Activated T-helper 1 cell treated with anti-CD3 and anti-CD28 coated beads, Interleukin-12 subunit alpha, Interleukin-12 subunit beta, Interleukin-2, Interleukin-4 antibody, amounts not matched to agents 30 ng/mL and 10 ng/mL and 1 ng/mL, durations not matched to agents 14 hours and 24 hours and 36 hours (primary cell): ENCODE measurements around the gene DDX1. TPM values are rescaled to one million over a fixed set of nuclear protein-coding genes. Genes with fewer than 3 reads are reported as not detected.
"Not testable (repeated sequence)": the region's sequence is repeated elsewhere in the genome, so short reads cannot be mapped to it uniquely, and the experiment has no call there.

ENCODE experiments used
- DNase-seq: peaks from one replicate; pipeline ENCODE4 v3.0.0; 2021; ENCODE audit warnings: low spot score
- H3K27ac Mint-ChIP-seq: one replicate; pipeline ENCODE4 v1.8.0; 2021; ENCODE audit warnings: mild to moderate bottlenecking, mixed read lengths
- H3K27me3 Mint-ChIP-seq: one replicate; pipeline ENCODE4 v1.8.0; 2022; ENCODE audit warnings: mild to moderate bottlenecking, moderate library complexity, mixed read lengths; ENCODE audit not compliant: insufficient read depth
- H3K36me3 Mint-ChIP-seq: one replicate; pipeline ENCODE4 v1.8.0; 2021; ENCODE audit warnings: low read depth, mixed read lengths
- H3K4me1 Mint-ChIP-seq: one replicate; pipeline ENCODE4 v1.8.0; 2021; ENCODE audit warnings: low read depth, mixed read lengths
- H3K4me3 Mint-ChIP-seq: one replicate; pipeline ENCODE4 v1.8.0; 2021; ENCODE audit warnings: mild to moderate bottlenecking, moderate library complexity, mixed read lengths
- H3K9me3 Mint-ChIP-seq: one replicate; pipeline ENCODE4 v1.8.0; 2021; ENCODE audit warnings: mixed read lengths
- intact Hi-C: fragments of 100-400 bp; cut with micrococcal nuclease; formaldehyde crosslinking; loops from one replicate; pipeline ENCODE4 v1.15.1; 2024
- total RNA-seq: library from RNA; stranded (reverse); gene quantifications from 2 replicates; pipeline ENCODE4 v1.2.3, GENCODE V29; 2022

Gene DDX1
- total RNA-seq, 1 donor from 2014 or later = 104 TPM

GRCh38 chr2:15673919-15674636 is 82.4 kb downstream of the DDX1 start:
- Mint-ChIP-seq H3K27ac (no peak overlapping the region), H3K4me3 (no peak overlapping the region), H3K36me3 (no peaks in the 10 kb centered on the region), H3K4me1 (no peaks in the 10 kb centered on the region), H3K9me3 (no peaks in the 10 kb centered on the region), H3K27me3 (peaks cover 7% of the 10 kb centered on the region)
- intact Hi-C loops = no loop called here
- no peak for DNase-seq

DNA sequence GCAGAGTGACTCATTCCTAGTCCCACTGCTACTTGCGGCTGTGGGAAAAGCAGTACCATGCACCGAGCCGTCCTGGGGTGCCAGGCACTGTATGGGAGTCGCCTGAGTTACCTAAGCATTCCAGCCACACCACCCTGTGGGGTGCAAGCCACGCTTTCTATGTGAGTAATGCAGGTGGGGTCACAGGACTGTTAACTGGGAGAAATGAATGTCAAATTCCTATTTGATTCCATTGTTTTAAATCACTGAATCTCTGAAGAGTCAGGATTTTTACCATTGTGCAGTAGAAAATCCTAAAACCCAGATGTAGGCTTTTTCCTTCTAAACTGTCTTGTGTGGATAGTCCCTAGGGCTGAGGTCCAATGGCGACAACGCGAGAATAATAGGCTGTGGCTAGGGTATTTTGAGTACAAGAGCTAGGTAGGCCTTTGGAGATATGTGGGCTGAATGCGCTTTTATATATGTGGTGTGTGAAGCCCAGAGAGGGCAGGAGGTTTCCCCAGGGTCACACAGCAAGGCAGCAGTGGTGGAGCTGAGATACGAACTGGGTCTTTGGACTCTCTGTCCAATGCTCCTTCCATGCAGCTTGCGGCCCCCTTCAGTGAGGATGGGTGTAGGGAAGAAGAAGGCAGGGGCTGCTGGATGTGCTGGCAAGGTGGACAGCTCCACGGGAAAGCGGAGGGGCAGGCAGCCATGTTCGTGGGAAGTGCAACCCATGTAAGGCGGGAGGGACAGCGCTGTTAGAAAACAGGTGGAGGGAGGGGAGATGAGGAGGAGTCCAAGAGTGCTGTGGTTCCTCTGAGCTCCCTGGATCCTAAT is 83.2 kb downstream of the DDX1 start:
- H3K27me3 Mint-ChIP-seq = peaks cover 7% of the 10 kb centered on the region
- H3K27ac Mint-ChIP-seq = no peak overlapping the region
- DNase-seq = no peak
- no peaks in the 10 kb centered on the region for H3K4me1 Mint-ChIP-seq
- intact Hi-C loops = no loop called here
- no peaks in the 10 kb centered on the region for H3K36me3 Mint-ChIP-seq
- no peak overlapping the region for H3K4me3 Mint-ChIP-seq
- peaks cover 4% of the 10 kb centered on the region for H3K9me3 Mint-ChIP-seq

DNA sequence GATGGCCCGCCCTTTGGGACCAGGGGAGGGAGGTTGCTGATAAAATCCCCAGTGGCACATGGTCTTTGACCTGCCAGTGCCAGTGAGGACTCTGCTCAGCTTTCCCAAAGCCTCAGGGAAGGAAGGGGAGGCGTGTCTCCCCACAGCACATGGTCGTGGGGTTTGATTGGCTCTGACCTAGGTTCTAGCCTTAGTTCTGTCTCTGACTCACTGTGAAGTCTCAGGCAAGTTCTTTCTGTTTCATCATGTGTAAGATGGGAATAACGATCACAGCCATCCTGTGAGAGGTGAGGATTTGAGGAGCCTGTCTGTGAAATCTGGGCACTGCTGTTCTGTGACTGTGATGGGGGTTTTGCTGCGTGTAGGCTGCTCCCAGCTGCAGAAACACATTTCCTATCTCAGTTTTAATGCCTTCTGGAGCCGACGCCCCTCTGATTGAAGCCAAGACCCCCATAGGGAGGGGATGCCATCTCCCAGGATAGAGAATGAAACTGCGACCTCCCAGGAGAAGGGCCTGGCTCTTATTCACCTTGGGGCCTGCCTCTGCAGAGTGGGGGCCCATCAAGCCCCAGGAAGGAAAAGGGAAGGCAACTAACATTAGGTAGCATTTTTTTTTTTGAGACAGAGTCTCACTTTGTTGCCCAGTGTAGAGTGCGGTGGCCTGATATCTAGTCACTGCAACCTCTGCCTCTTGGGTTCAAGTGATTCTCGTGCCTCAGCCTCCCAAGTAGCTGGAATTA is 84.0 kb downstream of the DDX1 start:
- H3K4me1 Mint-ChIP-seq = no peaks in the 10 kb centered on the region
- peaks cover 5% of the 10 kb centered on the region for H3K27me3 Mint-ChIP-seq
- no peak for DNase-seq
- no peak overlapping the region for H3K27ac Mint-ChIP-seq
- H3K4me3 Mint-ChIP-seq = no peak overlapping the region
- peaks cover 4% of the 10 kb centered on the region for H3K9me3 Mint-ChIP-seq
- no peaks in the 10 kb centered on the region for H3K36me3 Mint-ChIP-seq
- intact Hi-C loops = no loop called here

DNA sequence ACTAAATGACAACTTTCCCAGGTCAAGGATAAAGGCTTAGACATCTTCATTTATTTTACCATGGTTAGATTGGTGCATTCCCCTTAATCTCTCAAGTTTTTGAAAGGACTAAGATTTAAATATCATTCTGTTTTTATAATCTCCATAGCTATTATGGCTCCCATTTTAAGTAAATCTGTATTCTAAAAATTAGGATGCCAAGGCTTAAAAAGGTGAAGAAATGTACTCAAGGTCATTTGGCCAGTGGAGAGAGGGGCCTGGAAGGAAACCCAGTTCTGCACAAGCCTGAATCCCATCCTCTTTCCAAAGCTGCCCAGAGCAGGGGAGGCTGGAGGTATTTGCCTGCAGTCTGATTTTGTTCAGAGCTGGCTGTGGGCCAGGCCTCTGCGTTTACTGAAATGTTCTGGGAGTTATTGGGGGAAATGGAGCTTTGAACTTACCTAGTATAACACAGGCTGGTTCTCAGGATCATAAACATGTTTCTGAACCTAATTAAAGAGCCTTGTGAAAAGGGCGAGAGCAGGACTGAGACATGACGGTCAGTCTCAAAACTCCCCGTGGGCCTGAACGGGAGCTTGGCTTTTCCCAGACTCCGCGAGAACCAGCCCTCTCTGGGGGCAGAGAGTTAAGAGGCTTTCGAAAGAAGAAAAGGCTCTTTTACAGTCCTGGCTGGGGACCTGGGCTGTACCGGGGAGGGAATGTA is 85.6 kb downstream of the DDX1 start:
- intact Hi-C loops = no loop called here
- Mint-ChIP-seq H3K36me3 (no peaks in the 10 kb centered on the region), H3K4me3 (no peak overlapping the region), H3K9me3 (peaks cover 8% of the 10 kb centered on the region), H3K27me3 (peaks cover 7% of the 10 kb centered on the region), H3K4me1 (no peaks in the 10 kb centered on the region), H3K27ac (no peak overlapping the region)
- no peak for DNase-seq

DNA sequence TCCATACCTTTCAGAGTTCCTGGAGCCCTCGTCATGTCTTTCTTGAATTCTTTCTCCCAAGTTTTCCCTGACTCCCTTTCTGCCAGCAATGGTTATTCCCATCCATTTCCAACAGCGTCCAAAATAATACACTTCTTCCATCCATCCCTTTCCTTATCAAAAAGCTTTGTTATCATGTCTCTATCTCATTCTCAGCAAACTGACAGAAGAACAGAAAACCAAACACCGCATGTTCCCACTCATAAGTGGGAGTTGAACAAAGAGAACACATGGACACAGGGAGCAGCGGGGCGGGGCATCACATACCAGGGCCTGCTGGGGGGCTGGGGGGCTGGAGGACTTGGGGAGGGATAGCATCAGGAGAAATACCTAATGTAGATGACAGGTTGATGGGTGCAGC is 86.7 kb downstream of the DDX1 start:
- no peak overlapping the region for H3K27ac Mint-ChIP-seq
- intact Hi-C loops = no loop called here
- H3K4me1 Mint-ChIP-seq = no peaks in the 10 kb centered on the region
- no peaks in the 10 kb centered on the region for H3K36me3 Mint-ChIP-seq
- no peak for DNase-seq
- H3K27me3 Mint-ChIP-seq = peaks cover 3% of the 10 kb centered on the region
- H3K9me3 Mint-ChIP-seq = peaks cover 8% of the 10 kb centered on the region
- no peak overlapping the region for H3K4me3 Mint-ChIP-seq

DNA sequence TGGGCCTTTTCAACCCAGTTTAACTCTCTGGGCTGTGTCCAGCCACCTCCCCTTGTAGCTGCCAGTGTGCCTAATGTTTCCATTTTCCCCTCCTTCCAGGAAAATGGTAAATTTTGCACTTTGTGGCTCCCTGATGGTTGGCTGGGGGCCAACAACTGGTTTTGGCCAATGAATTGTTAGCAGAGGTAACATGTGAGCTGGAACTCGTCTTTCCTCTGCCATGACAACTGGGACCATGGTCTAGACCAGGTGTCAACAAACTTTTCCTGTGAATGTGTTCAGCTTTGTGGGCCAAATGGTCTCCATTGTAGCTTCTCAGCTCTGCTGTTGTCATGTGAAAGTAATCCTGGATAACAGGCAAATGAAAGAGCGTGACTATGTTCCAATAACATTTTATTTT is 87.2 kb downstream of the DDX1 start:
- H3K9me3 Mint-ChIP-seq = peaks cover 8% of the 10 kb centered on the region
- no peaks in the 10 kb centered on the region for H3K36me3 Mint-ChIP-seq
- DNase-seq = no peak
- no peaks in the 10 kb centered on the region for H3K4me1 Mint-ChIP-seq
- H3K27me3 Mint-ChIP-seq = peaks cover 2% of the 10 kb centered on the region
- no peak overlapping the region for H3K4me3 Mint-ChIP-seq
- no peak overlapping the region for H3K27ac Mint-ChIP-seq
- intact Hi-C loops = no loop called here

GRCh38 chr2:15679386-15679924 is 87.8 kb downstream of the DDX1 start:
- Mint-ChIP-seq H3K4me1 (no peaks in the 10 kb centered on the region), H3K27ac (no peak overlapping the region), H3K4me3 (no peak overlapping the region), H3K27me3 (peaks cover 1% of the 10 kb centered on the region), H3K36me3 (no peaks in the 10 kb centered on the region), H3K9me3 (peaks cover 8% of the 10 kb centered on the region)
- intact Hi-C loops = no loop called here
- no peak for DNase-seq

GRCh38 chr2:15680132-15680531 is 88.5 kb downstream of the DDX1 start:
- DNase-seq, H3K27me3 Mint-ChIP-seq, H3K9me3 Mint-ChIP-seq, H3K4me3 Mint-ChIP-seq, H3K36me3 Mint-ChIP-seq, H3K4me1 Mint-ChIP-seq, H3K27ac Mint-ChIP-seq, intact Hi-C loops: not testable (repeated sequence)

Other genes with a start within 250 kb of the DDX1 start
- 33.3 and 33.6 TPM in 2 replicates for gene NBAS, start 30.5 kb upstream of the DDX1 start, total RNA-seq